Measurements from ENCODE around the gene SPESP1. TPM values are rescaled to one million over a fixed set of nuclear protein-coding genes. Genes with fewer than 3 reads are reported as not detected.

Gene SPESP1
- total RNA-seq = 0.53 and 0.58 TPM in 2 replicates

DNA sequence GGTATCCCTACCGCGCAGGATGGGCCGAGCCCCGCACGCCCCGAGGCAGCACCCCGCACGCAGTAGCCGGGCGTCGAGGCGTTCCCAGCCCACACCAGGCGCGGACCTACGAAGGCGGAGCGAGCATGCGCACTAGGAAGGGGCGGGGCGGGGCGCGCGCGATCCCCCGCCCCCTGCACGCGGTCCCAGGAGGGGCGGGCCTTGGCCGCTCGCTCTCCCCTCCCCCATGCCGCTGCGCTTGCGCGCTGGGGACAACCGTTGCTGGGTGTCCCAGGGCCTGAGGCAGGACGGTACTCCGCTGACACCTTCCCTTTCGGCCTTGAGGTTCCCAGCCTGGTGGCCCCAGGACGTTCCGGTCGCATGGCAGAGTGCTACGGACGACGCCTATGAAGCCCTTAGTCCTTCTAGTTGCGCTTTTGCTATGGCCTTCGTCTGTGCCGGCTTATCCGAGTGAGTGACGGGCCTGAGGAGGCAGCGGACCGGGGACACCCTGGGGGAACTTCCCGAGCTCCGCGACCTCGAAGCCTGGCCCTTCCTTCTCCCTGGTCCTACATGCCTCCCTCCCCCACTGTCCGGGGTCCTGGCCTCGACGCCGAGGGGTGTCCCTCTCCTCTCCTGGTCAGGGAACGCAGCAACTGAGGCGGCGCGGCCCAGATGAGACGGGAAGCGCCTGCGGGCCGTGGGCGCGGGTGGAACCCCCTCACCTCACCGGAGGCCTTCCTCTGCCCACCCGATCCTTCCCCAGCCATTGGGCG lies at the start of gene SPESP1:
TSS of gene SPESP1 (plus strand) at position 258 of the 755 bp plus-strand sequence. CDS start at position 387, 129 bp downstream.

Other genes with a start within 250 kb of the SPESP1 start
- gene ANP32A, start 109.6 kb upstream of the SPESP1 start, total RNA-seq = 36.0 and 65.7 TPM in 2 replicates
- 0.29 and 0.71 TPM in 2 replicates for gene NOX5, start 84.2 kb downstream of the SPESP1 start, total RNA-seq
- 23.1 and 29.8 TPM in 2 replicates for gene GLCE, start 230.1 kb downstream of the SPESP1 start, total RNA-seq

Measured in myometrial cell (primary cell).